Epidermal melanocyte (primary cell): Measurements from ENCODE around the gene KIF26B.

Source experiments
- DNase-seq: peaks from one replicate; pipeline ENCODE4 v3.0.0; 2011; ENCODE audit warnings: low spot score; ENCODE audit not compliant: insufficient read length

KIF26B gene

DNA sequence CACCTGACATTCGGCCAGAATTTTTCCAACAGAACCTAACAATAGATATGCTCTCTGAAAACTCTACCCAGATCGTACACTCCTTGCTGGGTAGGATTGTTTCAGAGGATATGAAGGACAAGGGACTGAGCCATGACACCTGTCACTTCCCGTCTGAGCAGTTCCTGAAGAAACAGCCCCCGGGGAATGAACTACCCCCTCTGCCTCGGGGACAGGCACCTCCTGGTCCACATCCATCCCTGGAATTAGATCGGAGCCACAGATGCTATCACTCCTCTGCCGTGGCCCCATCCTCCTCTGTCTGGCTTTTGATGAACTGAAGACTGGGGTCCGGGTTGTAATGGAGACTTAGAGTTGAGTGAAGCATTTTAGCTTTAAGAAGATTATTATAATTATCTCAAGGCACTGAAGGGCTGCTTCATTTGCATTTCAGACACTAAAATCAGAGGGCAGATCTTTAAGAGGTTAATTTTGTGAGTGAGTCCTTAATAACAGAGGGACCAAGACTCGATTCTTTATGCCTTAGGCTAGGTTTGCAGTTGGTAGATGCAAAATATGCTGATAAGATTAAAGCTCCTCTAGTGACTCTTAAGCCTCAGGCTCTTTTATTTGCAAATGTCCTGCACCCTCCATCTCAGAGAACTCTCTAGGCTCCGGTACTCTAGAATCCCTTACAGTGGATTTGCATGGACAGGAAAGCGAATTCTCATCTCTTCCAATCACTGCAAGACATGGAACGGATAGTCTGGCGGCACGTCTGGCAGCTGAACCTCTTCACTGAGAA lies 333.8 kb downstream of the KIF26B start:
- no peak for DNase-seq

DNA sequence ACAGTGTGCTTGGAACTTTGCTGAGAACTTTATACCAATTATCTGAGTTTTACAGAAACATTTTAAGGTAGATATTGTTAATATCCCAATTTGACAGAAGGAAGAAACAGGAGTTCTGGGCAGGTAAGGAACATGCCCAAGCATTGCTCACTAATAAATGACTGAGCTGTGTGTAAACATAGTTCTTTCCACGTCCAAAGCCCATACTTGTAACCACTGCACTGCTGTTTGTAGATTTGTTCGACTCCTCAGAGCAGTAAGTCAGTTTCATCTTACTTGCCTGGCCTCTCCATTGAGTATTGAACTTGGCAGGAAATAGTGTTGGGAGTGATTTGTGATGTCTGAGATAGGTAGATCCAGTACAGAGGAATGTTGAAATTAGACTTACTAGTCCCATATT lies 335.1 kb downstream of the KIF26B start:
- no peak for DNase-seq

DNA sequence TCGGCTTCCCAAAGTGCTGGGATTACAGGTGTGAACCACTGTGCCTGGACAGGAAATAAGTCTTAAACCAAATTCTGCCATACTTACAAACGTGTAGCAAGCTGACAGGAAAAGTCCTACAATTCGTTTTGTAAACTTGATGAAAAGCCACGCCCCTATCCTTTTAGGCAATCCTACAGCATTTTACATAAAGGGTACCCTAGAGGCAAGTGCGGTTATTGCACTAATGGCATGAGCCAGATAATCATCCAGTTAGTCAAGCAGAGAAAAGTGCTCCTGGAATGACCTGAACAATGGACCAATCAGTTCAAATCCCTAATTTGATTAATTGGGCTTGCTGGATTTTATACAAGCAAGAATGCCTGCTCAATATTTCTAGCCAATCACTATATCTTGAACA lies 338.2 kb downstream of the KIF26B start:
- no peak for DNase-seq

DNA sequence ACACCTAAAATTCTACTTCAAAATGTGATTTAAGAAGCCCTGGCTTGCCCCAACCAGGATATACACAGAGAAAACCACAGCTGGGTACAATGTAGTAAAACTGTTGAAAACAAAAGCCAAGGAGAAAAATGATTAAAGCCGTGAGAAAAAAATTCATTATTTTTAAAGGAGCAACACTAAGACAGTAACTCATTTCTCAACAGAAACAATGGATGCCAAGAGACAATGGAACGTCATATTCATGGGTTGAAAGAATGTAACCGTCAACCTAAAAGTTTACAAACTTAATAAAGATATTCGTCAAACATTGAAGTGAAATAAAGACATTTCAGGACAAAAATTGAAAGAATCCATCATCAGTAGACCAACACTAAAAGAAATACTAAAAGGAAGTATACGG lies 340.9 kb downstream of the KIF26B start:
- no peak for DNase-seq

DNA sequence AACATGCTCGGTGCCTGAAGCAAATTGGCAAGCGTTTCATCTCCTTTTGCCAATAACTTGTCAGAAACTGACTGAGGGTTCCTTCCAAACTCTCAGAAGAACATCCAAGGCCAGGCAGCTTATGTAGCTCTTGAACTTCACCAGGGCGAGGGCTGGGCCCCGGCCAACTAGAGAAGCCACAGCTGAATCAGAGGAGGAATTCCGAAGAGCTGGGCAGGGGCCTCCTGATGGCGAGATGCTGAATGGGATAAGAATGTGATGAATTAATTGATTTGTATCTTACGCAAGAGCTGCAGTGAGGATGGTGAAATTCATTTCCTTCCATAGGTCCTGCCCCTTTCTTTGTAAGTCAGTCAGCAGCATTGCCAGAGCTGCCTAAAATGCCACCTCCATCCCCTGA lies 345.8 kb downstream of the KIF26B start:
- DNase-seq, result peak; percentile 49

DNA sequence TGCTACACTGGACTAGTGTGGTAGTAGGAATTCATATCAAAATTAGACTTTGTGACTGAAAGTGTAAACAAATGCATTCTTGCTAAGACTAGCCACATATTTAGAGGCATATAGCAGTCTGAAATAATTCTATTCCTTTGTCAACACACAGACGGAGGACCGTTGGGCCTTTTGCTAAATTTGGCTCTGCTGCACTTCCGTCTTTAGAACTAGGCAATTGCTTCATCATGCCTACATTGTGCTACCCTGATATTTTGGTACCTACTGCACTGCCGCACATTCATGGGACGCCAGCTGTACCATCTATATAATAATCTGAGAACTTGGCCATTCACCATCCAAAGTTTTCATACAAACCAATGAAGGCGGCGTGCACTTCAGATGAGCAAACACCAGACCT lies 346.8 kb downstream of the KIF26B start:
- no peak for DNase-seq

DNA sequence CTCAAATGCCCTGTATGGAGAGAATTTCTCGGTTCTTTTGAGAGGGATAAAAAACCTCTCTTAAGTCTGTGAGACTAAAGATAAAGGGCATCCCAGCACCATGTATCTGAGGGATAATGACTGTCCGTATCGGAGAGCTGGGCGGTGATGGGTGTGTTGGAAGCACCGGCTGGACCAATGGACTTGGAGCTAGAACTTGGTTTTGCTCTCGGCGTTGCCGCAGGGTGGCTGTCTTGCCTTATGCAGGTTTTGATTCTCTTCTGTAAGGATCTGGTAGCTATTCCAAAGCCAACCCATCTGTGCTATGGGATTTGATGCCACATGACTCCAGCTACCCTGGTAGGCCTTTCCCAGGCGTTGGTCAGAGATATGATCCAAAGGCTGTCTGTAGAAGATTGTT lies 348.8 kb downstream of the KIF26B start:
- DNase-seq, result no peak

DNA sequence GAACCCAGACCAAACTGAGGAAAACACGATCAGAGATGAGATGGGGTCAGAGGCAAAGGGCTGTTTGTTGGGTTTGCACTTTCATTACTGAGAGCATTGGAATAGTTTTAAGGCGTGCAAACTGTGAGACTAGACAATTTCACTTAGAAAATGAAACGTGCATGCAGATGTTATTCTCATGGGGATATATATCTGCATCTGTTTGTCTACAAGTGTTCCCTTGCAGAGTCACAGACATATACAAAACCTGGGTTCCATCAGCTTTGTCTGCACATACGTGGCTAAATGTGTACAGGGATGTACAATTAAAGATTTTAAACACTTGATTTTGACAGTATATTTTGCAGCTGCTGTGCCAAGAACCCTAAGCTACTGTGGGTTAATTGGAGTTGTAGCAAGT lies 355.4 kb downstream of the KIF26B start:
- DNase-seq, result no peak

DNA sequence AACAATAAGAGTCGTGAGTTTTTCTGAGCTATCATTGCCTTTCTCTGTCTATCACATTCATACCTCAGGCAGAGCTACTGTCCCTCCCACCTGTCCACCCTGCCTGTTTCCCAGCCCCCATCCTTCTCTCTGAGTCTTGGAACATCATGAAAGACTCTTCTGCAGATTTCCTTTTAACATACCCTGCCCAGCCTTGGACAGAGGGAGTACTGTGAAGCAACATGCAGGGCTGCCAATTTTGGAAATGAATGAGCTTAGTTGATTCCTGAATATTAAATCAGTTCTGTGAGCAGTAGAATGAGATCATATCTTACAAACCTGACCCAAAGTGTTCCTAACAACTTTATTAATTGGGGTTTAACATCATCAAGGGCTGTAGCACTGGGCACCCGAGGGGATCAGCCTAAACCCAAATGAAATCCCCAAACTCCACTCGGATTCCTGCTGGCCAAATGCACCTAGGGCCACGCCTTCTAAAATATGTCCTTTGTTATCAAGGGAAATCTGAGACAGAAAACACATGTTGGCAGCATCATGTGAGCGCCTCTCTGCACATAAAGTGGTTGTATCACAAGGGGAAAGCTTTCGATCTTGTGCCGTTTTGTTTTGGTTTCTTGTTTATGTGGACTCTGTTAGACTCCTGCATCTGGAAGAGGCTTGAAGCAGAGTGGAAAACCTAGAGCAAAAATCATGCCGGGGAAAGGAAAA lies 357.6 kb downstream of the KIF26B start:
- DNase-seq, result peak; percentile 71

DNA sequence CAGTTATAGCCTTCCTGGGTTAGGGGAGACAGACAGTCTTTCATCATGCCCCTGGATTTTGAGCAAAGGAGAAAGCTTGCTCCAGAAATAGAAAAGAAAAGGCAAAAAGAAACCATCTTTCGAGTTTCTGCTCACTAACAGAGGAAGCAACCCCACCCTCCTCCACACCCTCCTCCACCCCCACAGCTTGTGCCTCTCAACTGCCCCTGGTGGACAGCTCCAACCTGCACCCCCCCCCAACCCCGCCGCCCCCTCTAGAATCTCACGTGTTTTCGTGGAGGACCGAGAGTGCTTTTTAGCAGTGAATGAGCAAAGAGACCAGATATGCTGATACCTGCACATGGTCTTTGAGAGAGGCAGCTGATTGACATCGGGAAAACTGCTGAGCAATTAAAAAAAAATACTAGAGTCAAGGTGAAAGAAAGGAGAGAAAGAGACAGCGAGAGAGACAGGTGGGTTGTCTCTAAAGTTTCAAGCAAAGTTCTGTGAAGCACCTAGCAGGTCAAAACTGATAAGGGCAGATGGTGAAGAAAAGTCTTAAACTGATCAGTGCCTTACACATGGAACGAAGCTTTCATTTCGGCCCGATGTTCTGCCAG lies 358.3 kb downstream of the KIF26B start:
- DNase-seq, result peak; percentile 66

DNA sequence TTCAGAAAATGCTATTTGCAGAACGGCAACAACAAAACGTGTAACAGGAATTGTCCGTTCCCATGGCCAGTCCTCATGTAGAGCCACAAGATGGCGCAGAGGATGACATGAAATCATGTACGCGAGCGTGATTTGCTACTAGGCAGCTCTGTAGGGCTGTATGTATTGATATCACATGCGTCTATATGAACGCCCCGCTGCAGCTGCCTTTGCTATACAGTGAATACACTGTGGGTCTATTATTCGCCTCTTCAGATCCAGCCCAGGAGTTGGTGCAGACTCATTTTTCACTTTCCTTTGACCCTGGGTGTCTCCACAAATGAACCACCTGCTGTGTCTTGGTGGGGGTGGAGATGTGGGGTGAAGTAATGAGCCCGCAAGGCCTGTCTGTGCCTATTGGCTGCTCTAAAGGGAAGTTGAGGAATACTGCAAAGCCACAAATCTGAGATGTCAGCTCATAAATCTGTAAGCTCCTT lies 361.5 kb downstream of the KIF26B start:
- no peak for DNase-seq

DNA sequence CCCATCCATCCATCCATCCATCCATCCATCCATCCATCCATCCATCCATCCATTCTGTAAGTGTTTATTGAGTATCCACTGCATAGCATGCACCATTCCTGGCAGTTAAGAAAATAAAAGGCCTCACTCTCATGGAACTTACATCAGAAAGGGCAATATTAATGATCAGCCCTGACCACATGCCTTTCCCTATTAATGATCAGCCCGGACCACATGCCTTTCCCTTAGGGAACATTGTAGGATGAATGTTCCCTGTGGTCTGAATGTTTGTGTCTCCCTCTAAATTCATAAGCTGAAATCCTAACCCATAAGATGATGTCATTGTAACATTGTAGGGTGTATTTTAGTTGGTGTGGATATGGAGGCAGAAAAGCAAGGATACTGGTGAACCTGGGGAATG lies 365.8 kb downstream of the KIF26B start:
- DNase-seq, result no peak

DNA sequence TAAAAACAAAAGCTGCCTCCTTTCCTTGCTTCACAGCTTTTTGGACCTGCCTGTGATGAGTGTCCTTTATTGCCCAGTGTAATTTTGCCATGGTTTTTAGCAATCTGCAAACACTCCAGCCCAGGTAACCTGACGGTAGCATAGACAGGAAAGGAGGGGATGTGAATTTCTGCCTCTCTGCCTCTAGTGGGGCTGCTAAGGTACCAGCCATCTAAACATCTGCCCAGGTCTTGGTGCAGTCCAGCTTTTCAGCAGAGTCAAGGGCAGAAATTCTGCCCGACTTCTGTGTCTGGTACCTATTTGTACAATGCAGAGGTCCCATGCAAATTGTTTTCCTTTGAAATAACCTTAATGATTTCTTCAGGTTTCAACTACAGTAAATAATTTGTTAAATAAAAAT lies 371.4 kb downstream of the KIF26B start:
- DNase-seq, result no peak

DNA sequence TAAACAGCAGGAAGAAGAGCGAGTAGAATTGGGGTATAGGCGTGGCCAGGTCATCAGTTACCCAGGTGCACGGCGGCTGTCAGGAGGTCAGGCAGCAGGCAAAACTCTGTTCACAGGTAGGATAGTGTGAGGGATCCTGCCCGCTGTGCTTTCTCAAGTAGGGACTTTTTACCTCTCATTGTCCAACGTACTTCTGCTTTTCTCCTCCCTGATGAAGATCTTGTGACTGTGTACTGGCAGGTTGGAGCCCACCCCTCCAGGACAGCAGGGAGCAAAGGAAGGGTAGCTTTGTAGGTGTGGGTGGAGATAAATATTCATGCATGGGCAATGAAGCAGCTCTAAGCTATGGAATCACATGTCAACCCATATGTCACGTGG lies 373.5 kb downstream of the KIF26B start:
- DNase-seq, result no peak

DNA sequence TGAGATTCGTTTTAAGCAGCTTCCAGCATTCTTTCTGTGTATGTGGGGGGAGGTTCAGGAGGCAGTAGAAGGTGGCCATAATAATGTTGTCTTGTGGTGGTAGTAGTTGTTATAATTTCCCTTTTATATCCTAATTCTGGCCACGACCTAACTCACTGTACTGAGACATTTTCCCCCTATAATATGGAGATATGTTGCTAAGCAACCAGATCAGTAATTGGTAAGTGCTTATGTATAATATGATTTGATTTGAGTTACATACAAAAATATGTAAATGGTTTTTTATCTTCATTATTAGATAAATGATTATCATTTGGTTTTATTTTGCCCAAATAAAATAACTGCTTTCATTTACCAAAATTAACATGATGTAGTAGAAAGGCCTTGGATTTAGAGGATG lies 376.2 kb downstream of the KIF26B start:
- no peak for DNase-seq

DNA sequence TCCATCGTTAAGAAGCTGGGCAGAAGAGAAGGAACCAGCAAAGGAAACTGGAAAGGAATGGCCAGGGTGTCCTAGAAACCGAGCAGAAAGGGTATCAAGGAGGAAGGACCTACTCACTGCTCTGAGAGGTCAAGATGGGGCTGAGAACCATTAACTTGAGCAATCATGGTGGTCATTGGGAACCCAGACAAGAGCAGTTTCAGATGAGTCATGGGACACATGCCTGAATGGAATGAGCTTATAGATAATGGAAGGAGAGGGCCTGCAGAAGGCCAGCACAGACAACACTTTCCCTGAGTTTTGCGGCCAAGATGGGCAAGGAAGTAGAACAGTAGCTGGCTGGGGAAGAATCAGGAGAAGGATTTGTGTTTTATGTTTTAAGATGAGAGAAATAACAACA lies 383.2 kb downstream of the KIF26B start:
- DNase-seq, result no peak

DNA sequence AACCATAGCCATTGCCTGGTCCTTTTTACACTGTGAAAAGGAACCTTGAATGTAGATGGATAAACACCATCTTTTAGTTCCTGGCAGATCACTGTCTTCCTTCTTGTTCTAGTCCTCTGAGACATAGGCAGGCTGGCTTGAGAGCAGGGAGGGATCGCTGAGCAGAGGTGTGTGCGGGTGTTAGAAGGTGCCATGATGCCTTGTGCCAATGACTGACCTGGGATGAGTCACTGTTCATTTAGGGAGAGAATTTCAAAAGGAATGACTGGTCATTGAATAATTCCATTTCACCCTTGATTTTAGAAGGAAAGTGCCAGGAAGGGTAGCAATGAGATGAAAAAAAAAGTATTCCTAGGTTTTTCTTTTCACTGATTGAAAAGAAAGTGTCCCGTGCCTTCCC lies 383.9 kb downstream of the KIF26B start:
- no peak for DNase-seq

DNA sequence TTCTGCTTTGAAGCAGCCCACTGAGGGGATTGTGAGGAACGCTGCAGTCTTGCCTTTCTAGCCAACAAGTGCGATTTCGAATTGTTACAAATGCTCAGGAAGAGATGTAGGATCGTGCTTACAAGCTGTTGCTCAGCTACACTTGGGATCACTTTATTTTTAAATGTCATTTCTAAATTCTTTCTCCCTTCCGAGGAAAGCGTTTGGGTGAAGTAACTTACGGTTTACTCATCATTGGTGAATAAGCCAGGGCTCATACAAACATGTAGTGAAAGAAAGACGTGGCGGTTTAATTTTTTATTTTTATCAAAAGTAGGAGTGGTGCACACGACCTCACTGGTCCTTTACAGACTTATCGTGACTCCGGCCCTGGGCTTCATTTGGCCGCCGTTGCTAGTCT lies 386.6 kb downstream of the KIF26B start:
- DNase-seq, result no peak

DNA sequence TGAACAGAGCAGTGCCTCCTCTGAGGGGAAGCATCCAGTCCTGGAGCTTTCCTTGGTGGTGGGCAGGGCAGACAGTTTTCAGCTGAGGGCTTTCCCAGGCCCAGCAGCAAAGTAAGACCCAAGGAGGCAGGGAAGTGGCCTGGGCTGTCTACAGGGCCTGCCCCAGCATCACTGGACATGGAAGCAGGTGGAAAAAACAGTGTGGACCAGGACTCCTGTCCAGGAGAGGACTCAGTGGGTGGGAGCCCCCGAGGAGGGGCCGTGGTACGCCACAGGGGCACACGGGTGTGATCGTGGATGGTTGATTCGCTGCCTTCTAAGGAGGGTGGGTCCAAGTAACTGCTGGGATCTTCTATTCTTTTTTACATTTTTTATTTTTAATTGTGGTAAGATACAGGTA lies 387.6 kb downstream of the KIF26B start:
- DNase-seq, result no peak

DNA sequence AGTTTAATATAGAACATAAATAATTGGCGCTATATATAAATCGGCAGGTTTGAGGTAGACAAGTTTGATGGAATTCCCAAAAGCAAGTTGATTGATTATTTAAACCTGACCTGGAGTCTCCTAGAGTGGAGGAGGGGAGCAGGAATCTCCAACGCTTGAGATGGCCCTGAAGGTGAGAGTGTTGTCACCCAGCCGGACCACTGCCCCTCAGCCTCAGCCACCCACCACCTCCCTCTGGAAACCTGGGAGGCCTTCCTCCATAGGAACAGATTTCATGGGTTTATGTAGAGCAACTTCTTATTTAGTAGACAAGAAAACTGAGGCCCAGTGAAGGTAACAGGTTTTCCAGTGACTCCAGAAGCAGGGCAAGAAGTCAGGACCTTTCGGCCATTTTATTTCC lies 389.5 kb downstream of the KIF26B start:
- no peak for DNase-seq

DNA sequence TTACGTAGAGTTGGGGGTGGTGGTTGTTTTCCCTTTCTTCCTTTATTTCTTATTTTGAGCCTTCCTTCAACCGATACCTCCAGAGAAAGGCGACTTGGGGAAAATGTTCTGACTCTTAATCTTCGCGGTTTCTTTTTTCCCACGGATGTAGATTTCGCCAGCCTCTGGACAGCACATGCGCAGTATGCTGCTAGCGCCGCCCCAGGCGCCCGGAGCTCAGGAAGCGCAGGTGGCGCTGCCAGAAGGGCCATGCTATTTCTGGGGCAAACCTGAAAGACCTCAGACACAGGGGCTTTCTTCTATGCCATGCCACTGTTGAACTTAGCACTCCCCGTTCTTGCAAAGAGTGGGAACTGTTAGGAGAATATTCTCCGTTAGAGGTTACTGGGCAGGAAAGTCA lies 392.1 kb downstream of the KIF26B start:
- DNase-seq, result no peak

DNA sequence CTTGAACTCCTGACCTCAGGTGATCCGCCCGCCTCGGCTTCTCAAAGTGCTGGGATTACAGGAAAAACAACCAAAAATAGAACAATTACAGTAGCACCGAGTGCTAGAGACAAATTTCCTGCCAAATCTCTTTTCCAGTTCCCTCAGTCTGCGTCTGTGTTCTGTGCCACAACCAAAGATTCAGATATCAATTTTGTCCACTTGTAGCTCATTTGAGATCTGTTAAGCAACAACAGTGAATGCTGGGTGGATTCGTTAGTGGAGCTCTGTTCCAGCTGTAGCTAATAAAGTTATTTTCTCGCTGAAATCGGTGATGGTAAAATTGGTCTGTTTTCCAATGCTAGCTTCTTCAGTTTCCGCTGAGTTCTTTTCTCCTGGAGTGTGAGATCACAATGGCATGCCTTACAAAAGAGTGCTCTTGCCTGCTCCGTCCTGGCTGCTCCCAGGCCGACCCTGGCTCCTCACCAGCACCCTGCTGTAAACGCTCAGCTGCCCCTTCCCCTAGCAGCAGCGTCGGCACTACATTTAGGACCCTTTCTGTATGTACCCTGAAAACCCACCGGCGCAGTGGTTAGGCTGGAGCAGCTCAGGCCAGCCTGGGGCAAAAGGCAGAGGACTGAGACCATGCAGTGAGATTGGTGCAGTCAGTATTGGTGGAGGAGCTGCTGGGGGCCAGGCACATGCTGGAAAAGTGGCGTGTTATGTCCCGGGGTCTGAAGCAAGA lies 395.4 kb downstream of the KIF26B start:
- DNase-seq, result no peak
